Ascending aorta (tissue), 2 donors: ENCODE results near the gene FAM24B. TPM values are rescaled to one million over a fixed set of nuclear protein-coding genes. Genes with fewer than 3 reads are reported as not detected.

Experiments
- DNase-seq, 2 donors: peaks; one replicate each; pipeline ENCODE4 v3.0.0-alpha.2; 2019; ENCODE audit warnings: low spot score in 2 of 2
- H3K27ac ChIP-seq, 2 donors: fragments of 200-600 bp; sonication (generic); one replicate each; pipeline ENCODE4 v1.5.1; 2016 to 2017; ENCODE audit warnings: mild to moderate bottlenecking in 1 of 2
- H3K27me3 ChIP-seq: fragments of 200-600 bp; sonication (generic); one replicate; pipeline ENCODE4 v1.5.1; 2017
- H3K36me3 ChIP-seq, 2 donors: fragments of 200-600 bp; sonication (generic); one replicate each; pipeline ENCODE4 v1.5.1; 2016
- H3K4me1 ChIP-seq, 2 donors: fragments of 200-600 bp; sonication (generic); one replicate each; pipeline ENCODE4 v1.5.1; 2016 to 2017; ENCODE audit warnings: mild to moderate bottlenecking in 1 of 2
- H3K4me3 ChIP-seq, 2 donors: fragments of 200-600 bp; sonication (generic); one replicate each; pipeline ENCODE4 v1.5.1; 2016 to 2017; ENCODE audit warnings: mild to moderate bottlenecking in 1 of 2
- H3K9me3 ChIP-seq, 2 donors: fragments of 200-600 bp; sonication (generic); one replicate each; pipeline ENCODE4 v1.5.1; 2016
- CTCF ChIP-seq, 3 experiments: fragments of 200-600 bp in 2 of 3; fragments of 450-650 bp in 1 of 3; sonication (generic) in 2 of 3; IDR thresholded peaks; one replicate each; pipeline ENCODE4 v1.5.1; 2016 to 2019; ENCODE audit warnings: antibody characterized with exemption in 3 of 3, mild to moderate bottlenecking in 1 of 3, moderate library complexity in 1 of 3
- intact Hi-C: fragments of 100-400 bp; cut with DNase I; formaldehyde crosslinking; loops from one replicate; pipeline ENCODE4 v1.15.1; 2023
- total RNA-seq: library from RNA; depleted of rRNA; stranded (reverse); fragments of >200 nt; gene quantifications from one replicate; pipeline ENCODE4 v1.1.0, GENCODE V29; 2016

The FAM24B gene
- total RNA-seq, 1 donor from 2014 or later, result not detected

GRCh38 chr10:122814493-122814892, 64.9 kb downstream of the FAM24B start:
- no peaks in the 10 kb centered on the region for H3K9me3 ChIP-seq
- H3K4me1 ChIP-seq, result no peaks in the 10 kb centered on the region
- no peak overlapping the region for H3K4me3 ChIP-seq
- intact Hi-C loops, result no loop called here
- TF ChIP-seq CTCF (IDR thresholded peaks at IDR 0.05), result no peak
- no peaks in the 10 kb centered on the region for H3K27me3 ChIP-seq
- no peak overlapping the region for H3K27ac ChIP-seq
- H3K36me3 ChIP-seq, result no peaks in the 10 kb centered on the region
- DNase-seq, result no peak

GRCh38 chr10:122812751-122813150, 66.6 kb downstream of the FAM24B start:
- H3K36me3 ChIP-seq, result no peaks in the 10 kb centered on the region
- no peaks in the 10 kb centered on the region for H3K27me3 ChIP-seq
- intact Hi-C loops, result no loop called here
- H3K4me3 ChIP-seq, result no peak overlapping the region
- TF ChIP-seq CTCF (IDR thresholded peaks at IDR 0.05), result no peak
- no peaks in the 10 kb centered on the region for H3K9me3 ChIP-seq
- no peak overlapping the region for H3K27ac ChIP-seq
- H3K4me1 ChIP-seq, result no peaks in the 10 kb centered on the region
- no peak for DNase-seq

- TF ChIP-seq CTCF (IDR thresholded peaks at IDR 0.05), result no peak
- intact Hi-C loops, result no loop called here
- Histone ChIP-seq H3K4me1 (no peaks in the 10 kb centered on the region), H3K36me3 (no peaks in the 10 kb centered on the region), H3K27ac (no peak overlapping the region), H3K27me3 (no peaks in the 10 kb centered on the region), H3K9me3 (no peaks in the 10 kb centered on the region), H3K4me3 (no peak overlapping the region)
- DNase-seq, result no peak
Measured at GRCh38 chr10:122802282-122802681, 77.1 kb downstream of the FAM24B start.

Other genes starting within 250 kb of the FAM24B start
- not detected for gene C10orf120, start 179.7 kb downstream of the FAM24B start, total RNA-seq
- gene CUZD1, start 33.7 kb downstream of the FAM24B start, total RNA-seq, result not detected
- not detected for gene FAM24A, start 31.0 kb upstream of the FAM24B start, total RNA-seq
- 1.3 TPM for gene C10orf88, start 74.6 kb upstream of the FAM24B start, total RNA-seq
- gene PSTK, start 100.8 kb upstream of the FAM24B start, total RNA-seq, result not detected
- 4.3 TPM for gene IKZF5, start 129.2 kb upstream of the FAM24B start, total RNA-seq
- 1.8 TPM for gene ACADSB, start 129.4 kb upstream of the FAM24B start, total RNA-seq